Lower lobe of right lung (tissue), 2 donors: ENCODE results near the gene RNF166. TPM values are rescaled to one million over a fixed set of nuclear protein-coding genes. Genes with fewer than 3 reads are reported as not detected.

Experiments used
- ATAC-seq, 2 donors: fragments of 200-7000 bp; cut with Tn5 transposase; one replicate each; pipeline ENCODE4 v1.9.1; 2020 to 2022; ENCODE audit warnings: mild to moderate bottlenecking in 2 of 2, moderate library complexity in 2 of 2
- DNase-seq: peaks from one replicate; pipeline ENCODE4 v3.0.0-alpha.2; 2020
- H3K27ac ChIP-seq: fragments of 200-600 bp; one replicate; pipeline ENCODE4 v1.8.0; 2022
- H3K27me3 ChIP-seq: fragments of 200-600 bp; one replicate; pipeline ENCODE4 v1.8.0; 2022; ENCODE audit warnings: low read depth
- H3K36me3 ChIP-seq: fragments of 200-600 bp; one replicate; pipeline ENCODE4 v1.8.0; 2022; ENCODE audit warnings: mild to moderate bottlenecking
- H3K4me1 ChIP-seq: fragments of 200-600 bp; one replicate; pipeline ENCODE4 v1.8.0; 2022
- H3K4me3 ChIP-seq: fragments of 200-600 bp; one replicate; pipeline ENCODE4 v1.8.0; 2022; ENCODE audit warnings: mild to moderate bottlenecking
- H3K9me3 ChIP-seq: fragments of 200-600 bp; one replicate; pipeline ENCODE4 v1.8.0; 2022
- intact Hi-C: fragments of 100-400 bp; cut with DNase I; formaldehyde crosslinking; loops from one replicate; pipeline ENCODE4 v1.11.0; 2022
- total RNA-seq: library from RNA; stranded (reverse); fragmentation: NEBNext Ultra II Directional; extraction: Animal tissue kit (Norgen Biotek cat#: 25700); gene quantifications from one replicate; pipeline ENCODE4 v1.2.1, GENCODE V29; 2021
- TF ChIP-seq, protein P1 (sequence below): fragments of 200-600 bp; IDR thresholded peaks from one replicate; pipeline ENCODE4 v1.8.0; 2022; ENCODE audit warnings: antibody characterized with exemption, mild to moderate bottlenecking
- donor health status: DM: no; HTN: yes; CAD: no; lungs with severe emphysema.

The RNF166 gene
- total RNA-seq, 1 donor from 2014 or later: 61.9 TPM

DNA sequence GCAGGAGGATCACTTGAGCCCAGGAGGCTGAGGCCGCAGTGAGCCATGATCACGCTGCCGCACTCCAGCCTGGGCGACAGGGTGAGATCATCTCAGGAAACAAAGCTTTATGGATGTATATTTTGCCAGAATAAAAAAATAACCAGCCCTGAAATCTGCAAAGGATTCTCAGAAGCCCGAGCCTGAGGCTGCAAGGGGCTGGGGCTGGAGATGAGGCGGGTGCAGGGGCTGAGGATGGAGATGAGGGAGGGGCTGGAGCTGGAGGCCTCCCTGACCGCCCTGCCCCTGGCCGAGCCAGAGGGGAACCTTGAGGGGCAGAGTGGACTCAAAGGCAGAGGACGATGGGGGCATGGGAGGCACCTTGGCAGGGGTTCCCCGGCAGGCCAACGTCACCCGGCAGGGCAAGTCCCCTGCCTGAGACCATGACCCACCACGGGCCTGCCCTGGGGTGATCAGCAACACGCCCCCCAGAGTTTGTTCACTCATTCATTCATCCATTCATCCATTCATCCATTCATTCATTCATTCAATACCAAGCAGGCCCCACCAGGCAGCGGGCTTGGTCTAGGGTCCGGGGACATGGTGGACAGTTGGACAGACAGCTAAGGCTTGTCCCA is 46.3 kb upstream of the RNF166 start:
- Histone ChIP-seq H3K36me3 (peaks cover 24% of the 10 kb centered on the region), H3K27me3 (no peaks in the 10 kb centered on the region), H3K4me1 (peaks cover 15% of the 10 kb centered on the region), H3K4me3 (no peak overlapping the region), H3K27ac (no peak overlapping the region), H3K9me3 (no peaks in the 10 kb centered on the region)
- TF ChIP-seq, protein P1, sequence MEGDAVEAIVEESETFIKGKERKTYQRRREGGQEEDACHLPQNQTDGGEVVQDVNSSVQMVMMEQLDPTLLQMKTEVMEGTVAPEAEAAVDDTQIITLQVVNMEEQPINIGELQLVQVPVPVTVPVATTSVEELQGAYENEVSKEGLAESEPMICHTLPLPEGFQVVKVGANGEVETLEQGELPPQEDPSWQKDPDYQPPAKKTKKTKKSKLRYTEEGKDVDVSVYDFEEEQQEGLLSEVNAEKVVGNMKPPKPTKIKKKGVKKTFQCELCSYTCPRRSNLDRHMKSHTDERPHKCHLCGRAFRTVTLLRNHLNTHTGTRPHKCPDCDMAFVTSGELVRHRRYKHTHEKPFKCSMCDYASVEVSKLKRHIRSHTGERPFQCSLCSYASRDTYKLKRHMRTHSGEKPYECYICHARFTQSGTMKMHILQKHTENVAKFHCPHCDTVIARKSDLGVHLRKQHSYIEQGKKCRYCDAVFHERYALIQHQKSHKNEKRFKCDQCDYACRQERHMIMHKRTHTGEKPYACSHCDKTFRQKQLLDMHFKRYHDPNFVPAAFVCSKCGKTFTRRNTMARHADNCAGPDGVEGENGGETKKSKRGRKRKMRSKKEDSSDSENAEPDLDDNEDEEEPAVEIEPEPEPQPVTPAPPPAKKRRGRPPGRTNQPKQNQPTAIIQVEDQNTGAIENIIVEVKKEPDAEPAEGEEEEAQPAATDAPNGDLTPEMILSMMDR: no peak
- intact Hi-C loops: no loop called here
- DNase-seq: no peak
- no peak for ATAC-seq

DNA sequence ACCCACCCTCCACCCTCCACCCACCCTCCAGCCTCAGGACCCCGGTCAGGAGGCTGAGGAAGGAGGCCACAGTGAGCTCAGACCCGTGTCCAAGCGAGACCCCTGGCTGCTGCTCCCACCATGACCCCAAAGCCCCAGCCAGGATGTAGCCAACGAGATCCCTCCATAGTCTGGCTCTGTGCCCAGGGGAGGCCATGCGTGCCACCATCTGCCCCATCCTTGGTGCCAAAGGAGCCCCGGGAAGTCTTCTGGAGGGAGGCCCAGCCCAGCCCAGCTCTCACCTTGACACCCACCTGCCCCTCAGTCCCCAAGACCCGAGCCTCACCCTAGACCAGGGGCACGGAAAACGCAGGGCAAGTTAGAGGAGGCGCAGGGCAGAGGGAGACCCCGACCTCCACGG is 44.6 kb upstream of the RNF166 start:
- Histone ChIP-seq H3K36me3 (peaks cover 24% of the 10 kb centered on the region), H3K4me1 (peaks cover 23% of the 10 kb centered on the region), H3K27ac (no peak overlapping the region), H3K27me3 (no peaks in the 10 kb centered on the region), H3K4me3 (no peak overlapping the region), H3K9me3 (no peaks in the 10 kb centered on the region)
- ATAC-seq (no peak), DNase-seq (no peak)
- TF ChIP-seq, protein P1: no peak
- intact Hi-C loops: no loop called here

DNA sequence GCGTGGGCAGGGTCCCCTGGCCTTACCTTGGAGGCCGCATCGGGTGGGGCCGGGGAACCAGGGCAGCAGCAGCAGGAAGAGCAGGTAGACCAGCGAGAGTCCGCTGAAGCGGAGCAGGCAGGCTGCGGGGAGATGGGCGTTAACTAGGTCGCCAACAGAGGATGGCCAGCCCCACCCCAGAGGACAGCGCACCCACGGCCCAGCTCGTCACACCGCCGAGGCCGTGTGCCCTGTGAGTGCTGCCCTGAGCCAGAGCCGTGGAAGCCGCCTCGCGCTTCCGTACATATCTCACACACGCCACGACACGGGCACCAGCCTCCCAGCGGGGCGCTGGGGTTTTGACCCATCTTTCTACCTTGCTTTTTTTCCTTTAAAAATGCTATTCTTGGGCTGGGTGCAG is 43.1 kb upstream of the RNF166 start:
- Histone ChIP-seq H3K36me3 (peaks cover 24% of the 10 kb centered on the region), H3K4me3 (no peak overlapping the region), H3K4me1 (peaks cover 28% of the 10 kb centered on the region), H3K27ac (no peak overlapping the region), H3K27me3 (no peaks in the 10 kb centered on the region), H3K9me3 (no peaks in the 10 kb centered on the region)
- DNase-seq (no peak), ATAC-seq (no peak)
- TF ChIP-seq, protein P1: no peak
- intact Hi-C loops: no loop called here

DNA sequence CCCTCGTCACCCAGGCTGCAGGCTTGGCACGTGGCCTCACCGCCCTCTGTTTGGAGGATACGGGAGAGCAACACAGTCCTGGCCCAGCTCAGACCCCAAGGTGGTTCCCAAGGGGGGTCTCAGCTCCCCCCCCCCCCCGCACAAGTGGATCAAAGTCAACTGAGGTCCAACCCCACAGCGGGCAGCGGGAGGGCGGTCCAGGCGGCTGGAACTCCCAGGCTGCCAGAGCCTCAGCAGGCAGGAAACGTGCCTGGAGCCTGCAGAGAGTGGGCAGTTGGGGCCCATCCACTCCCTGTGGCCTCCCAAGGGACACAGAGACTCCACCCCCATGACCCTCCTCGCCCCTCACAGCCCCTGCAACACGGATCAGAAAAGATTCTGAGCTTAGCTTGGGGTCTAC is 42.2 kb upstream of the RNF166 start:
- Histone ChIP-seq H3K9me3 (no peaks in the 10 kb centered on the region), H3K4me1 (peaks cover 34% of the 10 kb centered on the region), H3K4me3 (no peak overlapping the region), H3K27ac (no peak overlapping the region), H3K27me3 (no peaks in the 10 kb centered on the region), H3K36me3 (peaks cover 22% of the 10 kb centered on the region)
- TF ChIP-seq, protein P1: no peak
- intact Hi-C loops: no loop called here
- DNase-seq: no peak
- ATAC-seq: no peak

- Histone ChIP-seq H3K27me3 (no peaks in the 10 kb centered on the region), H3K4me3 (no peak overlapping the region), H3K27ac (no peak overlapping the region), H3K4me1 (peaks cover 34% of the 10 kb centered on the region), H3K36me3 (peaks cover 26% of the 10 kb centered on the region), H3K9me3 (no peaks in the 10 kb centered on the region)
- TF ChIP-seq, protein P1: peak; percentile 18
- no peak for DNase-seq
- intact Hi-C loops: no loop called here
- peak; percentile 31 to 41 for ATAC-seq
These were observed 41.5 kb upstream of the RNF166 start for GRCh38 chr16:88747588-88748301.
